B cell (primary cell): ENCODE results near the gene STEAP1B. TPM values are rescaled to one million over a fixed set of nuclear protein-coding genes. Genes with fewer than 3 reads are reported as not detected.
"Not testable (repeated sequence)": the region's sequence is repeated elsewhere in the genome, so short reads cannot be mapped to it uniquely, and the experiment has no call there.

Experiments
- ATAC-seq: fragments of 200-7000 bp; cut with Tn5 transposase; one replicate; pipeline ENCODE4 v1.10.0; 2021; ENCODE audit warnings: low read depth, mild to moderate bottlenecking, moderate number of reproducible peaks, moderate library complexity
- CTCF ChIA-PET: fragments of 350-600 bp; sonication (Branson Sonifier 250); formaldehyde crosslinking; loops from one replicate; lab custom pipeline; 2021; ENCODE audit warnings: antibody characterized with exemption, inconsistent platforms; lab: Charles Lee
- POLR2A ChIA-PET: fragments of 350-600 bp; sonication (Branson Sonifier 250); formaldehyde crosslinking; loops from one replicate; lab custom pipeline; 2021; ENCODE audit warnings: antibody characterized with exemption; lab: Charles Lee
- DNase-seq: peaks from one replicate; pipeline ENCODE4 v3.0.0; 2013
- H2AFZ ChIP-seq: 2 replicates; pipeline ENCODE4 v1.6.1; 2012; ENCODE audit warnings: mild to moderate bottlenecking, low read depth, low read length; ENCODE audit not compliant: insufficient read depth, poor library complexity, severe bottlenecking
- H3K27ac ChIP-seq, 2 donors: 1 replicate in 1 of 2; 2 replicates in 1 of 2; pipeline ENCODE4 v1.5.1; 2012 to 2013; ENCODE audit warnings: low read length in 2 of 2, mild to moderate bottlenecking in 2 of 2, moderate library complexity in 1 of 2
- H3K27me3 ChIP-seq, 4 experiments: fragments of 200-600 bp in 1 of 4; sonication (generic) in 1 of 4; replicated peaks in 1 of 4; 1 replicate in 2 of 4; 2 replicates in 2 of 4; pipeline versions ENCODE4 v1.6.1 to v1.7.0; 2013 to 2016; ENCODE audit warnings: low read length in 3 of 4, mild to moderate bottlenecking in 2 of 4, mixed read lengths in 1 of 4, moderate library complexity in 1 of 4; ENCODE audit not compliant: insufficient read depth in 4 of 4, control insufficient read depth in 3 of 4; ENCODE audit errors: control extremely low read depth in 1 of 4
- H3K36me3 ChIP-seq, 2 experiments: replicated peaks in 1 of 2; 1 replicate in 1 of 2; 2 replicates in 1 of 2; pipeline versions ENCODE4 v1.6.1 to v1.7.1; 2013; ENCODE audit warnings: low read length in 1 of 2; ENCODE audit not compliant: insufficient read depth in 2 of 2, control insufficient read depth in 1 of 2; ENCODE audit errors: control extremely low read depth in 1 of 2, extremely low read depth in 1 of 2
- H3K4me1 ChIP-seq, 2 donors: fragments of 200-600 bp in 1 of 2; sonication (generic) in 1 of 2; 1 replicate in 1 of 2; 2 replicates in 1 of 2; pipeline versions ENCODE4 v1.5.1 to v1.6.1; 2013 to 2017; ENCODE audit warnings: low read length in 2 of 2; ENCODE audit not compliant: control insufficient read depth in 2 of 2, insufficient read depth in 2 of 2
- H3K4me2 ChIP-seq: replicated peaks from 2 replicates; pipeline ENCODE3; 2012; ENCODE audit warnings: mild to moderate bottlenecking, low read depth, low read length; ENCODE audit not compliant: poor library complexity, severe bottlenecking
- H3K4me3 ChIP-seq, 5 experiments: fragments of 200-600 bp in 1 of 5; sonication (generic) in 1 of 5; 1 replicate in 3 of 5; 2 replicates in 2 of 5; pipeline versions ENCODE4 v1.5.1 to v1.7.0; 2011 to 2016; ENCODE audit warnings: low read length in 4 of 5, mild to moderate bottlenecking in 4 of 5, low read depth in 2 of 5, control low read depth in 1 of 5, moderate library complexity in 1 of 5; ENCODE audit not compliant: insufficient read depth in 1 of 5; ENCODE audit errors: control extremely low read depth in 1 of 5, extremely low read depth in 1 of 5
- H3K79me2 ChIP-seq: fragments of 200-600 bp; sonication (generic); one replicate; pipeline ENCODE4 v1.6.0; 2016; ENCODE audit warnings: low read length; ENCODE audit not compliant: control insufficient read depth, insufficient read depth
- H3K9ac ChIP-seq: fragments of 200-600 bp; sonication (generic); 2 replicates; pipeline ENCODE4 v1.6.1; 2017; ENCODE audit warnings: mild to moderate bottlenecking, low read length, moderate library complexity
- H3K9me3 ChIP-seq, 3 donors: one replicate each; pipeline versions ENCODE4 v1.6.1 to v1.7.1; 2013; ENCODE audit warnings: low read length in 2 of 3; ENCODE audit not compliant: control insufficient read depth in 2 of 3, insufficient read depth in 1 of 3; ENCODE audit errors: control extremely low read depth in 1 of 3
- H4K20me1 ChIP-seq: 2 replicates; pipeline ENCODE4 v1.6.0; 2012; ENCODE audit warnings: mild to moderate bottlenecking, low read length; ENCODE audit not compliant: insufficient read depth, control insufficient read depth, poor library complexity, severe bottlenecking
- H3K27ac Mint-ChIP-seq: one replicate; pipeline ENCODE4 v1.8.0; 2021; ENCODE audit warnings: mixed read lengths
- H3K27me3 Mint-ChIP-seq: one replicate; pipeline ENCODE4 v1.8.0; 2021; ENCODE audit warnings: mixed read lengths
- H3K4me1 Mint-ChIP-seq: one replicate; pipeline ENCODE4 v1.8.0; 2021; ENCODE audit warnings: mixed read lengths
- H3K4me3 Mint-ChIP-seq: one replicate; pipeline ENCODE4 v1.8.0; 2021; ENCODE audit warnings: mixed read lengths
- H3K9me3 Mint-ChIP-seq: one replicate; pipeline ENCODE4 v1.8.0; 2022; ENCODE audit warnings: mixed read lengths; ENCODE audit not compliant: insufficient read depth
- CTCF ChIP-seq: fragments of 200-600 bp; IDR thresholded peaks from one replicate; pipeline ENCODE4 v1.8.0; 2022; ENCODE audit warnings: antibody characterized with exemption, mild to moderate bottlenecking
- EZH2 ChIP-seq: IDR thresholded peaks from 2 replicates; pipeline ENCODE4 v1.6.1; 2012; ENCODE audit warnings: borderline replicate concordance, low read depth, mild to moderate bottlenecking, moderate library complexity, low read length; ENCODE audit not compliant: insufficient read depth, poor library complexity, severe bottlenecking
- WGBS: methylation state at CpG from one replicate; pipeline ENCODE4 v1.1.5; 2013; ENCODE audit warnings: missing lambda C conversion rate; ENCODE audit not compliant: insufficient coverage; 5-methylcytosine and 5-hydroxymethylcytosine counted together
- intact Hi-C: fragments of 100-400 bp; cut with micrococcal nuclease; formaldehyde crosslinking; loops from one replicate; pipeline ENCODE4 v1.10.0; 2022
- polyA plus RNA-seq: library from polyadenylated mRNA; depleted of rRNA; stranded (reverse); fragments of >200 nt; gene quantifications from 2 replicates; pipeline ENCODE4 v1.2.3, GENCODE V29; 2012
- total RNA-seq, 2 donors: library from RNA; stranded (reverse); fragments of 120-200 nt in 1 of 2; gene quantifications; 1 replicate in 1 of 2; 2 replicates in 1 of 2; pipeline versions ENCODE4 v1.2.3 to v1.2.4, GENCODE V29; 2013 to 2022

STEAP1B gene
- total and polyA plus RNA-seq, 2 donors (not counting 1 experiment from before 2014, with no cell fraction given): 8.8 to 24.7 TPM

GRCh38 chr7:22501336-22501735, 1.3 kb upstream of the STEAP1B start:
- H3K27me3 Mint-ChIP-seq, H3K4me3 Mint-ChIP-seq, H3K79me2 ChIP-seq, POLR2A ChIA-PET, H3K9ac ChIP-seq, H3K9me3 Mint-ChIP-seq, H3K4me1 ChIP-seq, H3K27me3 ChIP-seq, H2AFZ ChIP-seq, ATAC-seq, H3K9me3 ChIP-seq, H3K4me2 ChIP-seq, H4K20me1 ChIP-seq, H3K27ac ChIP-seq, H3K36me3 ChIP-seq, H3K27ac Mint-ChIP-seq, H3K4me1 Mint-ChIP-seq, H3K4me3 ChIP-seq: not testable (repeated sequence)
- intact Hi-C loops: loop anchor here (2.0 kb wide), 1 partner anchor 399 kb away; no protein-coding TSS in a partner anchor
- TF ChIP-seq CTCF: peak; percentile 58
- CTCF ChIA-PET: interaction anchor here (2.1 to 3.1 kb wide), 2 partner anchors 16 to 392 kb away, joined by 5 to 72 read pairs; no protein-coding TSS in a partner anchor
- no CpG with 5 or more reads among the region's 4 CpGs for WGBS
- peak; percentile 48 for DNase-seq

- H2AFZ ChIP-seq: no peak overlapping the region
- H3K9ac ChIP-seq: no peak overlapping the region
- WGBS: 93% methylated on average over 4 of the region's 5 CpGs
- Mint-ChIP-seq H3K27me3 (peaks cover 8% of the 10 kb centered on the region), H3K4me1 (peaks cover 6% of the 10 kb centered on the region), H3K9me3 (no peaks in the 10 kb centered on the region), H3K4me3 (no peak overlapping the region), H3K27ac (no peak overlapping the region)
- H3K4me3 ChIP-seq: no peak overlapping the region
- intact Hi-C loops: no loop called here
- CTCF ChIA-PET: interaction anchor here (0.8 kb wide), 1 partner anchor 415 kb away, joined by 3 read pairs; no protein-coding TSS in a partner anchor
- no peaks in the 10 kb centered on the region for H3K79me2 ChIP-seq
- no peaks in the 10 kb centered on the region for H3K9me3 ChIP-seq
- POLR2A ChIA-PET: no interaction called here
- no peak overlapping the region for H3K27ac ChIP-seq
- ATAC-seq (no peak), DNase-seq (no peak)
- no peak overlapping the region for H3K4me2 ChIP-seq
- H4K20me1 ChIP-seq: no peaks in the 10 kb centered on the region
- peaks cover 0 to 4% (median 2%) of the 10 kb centered on the region in 4 experiments for H3K27me3 ChIP-seq
- no peak for TF ChIP-seq CTCF
- TF ChIP-seq EZH2: no peak
- H3K36me3 ChIP-seq: no peaks in the 10 kb centered on the region
- peaks cover 0 to 6% of the 10 kb centered on the region in 2 donors for H3K4me1 ChIP-seq
These were observed 944 bp downstream of the STEAP1B start for GRCh38 chr7:22499044-22499443.

DNA sequence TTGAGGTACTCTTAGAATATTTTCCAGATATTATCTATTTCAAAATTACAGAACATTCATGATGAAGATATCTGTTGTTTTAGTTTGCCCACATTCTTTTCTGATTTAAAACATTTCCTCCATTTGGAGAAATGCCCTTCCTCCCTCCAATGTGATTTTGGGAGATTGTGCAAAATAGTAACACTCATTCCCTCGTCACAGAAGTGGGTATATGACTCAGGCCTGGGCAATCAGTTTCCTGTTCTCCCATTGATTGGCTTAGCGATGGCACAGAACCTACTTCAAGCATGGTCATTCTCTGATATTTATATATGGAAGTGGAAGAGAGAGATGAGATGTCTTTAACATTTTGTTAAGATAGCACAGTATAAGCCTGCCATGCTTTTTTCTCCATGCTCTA, 3.1 kb downstream of the STEAP1B start:
- H3K27me3 Mint-ChIP-seq, H3K79me2 ChIP-seq, H3K4me2 ChIP-seq, H3K27ac ChIP-seq, DNase-seq, H3K27ac Mint-ChIP-seq, POLR2A ChIA-PET, H3K4me3 ChIP-seq, H4K20me1 ChIP-seq, H3K27me3 ChIP-seq, H3K9me3 Mint-ChIP-seq, ATAC-seq, H3K4me3 Mint-ChIP-seq, H3K4me1 Mint-ChIP-seq, intact Hi-C loops, H3K36me3 ChIP-seq, H3K9me3 ChIP-seq, CTCF ChIA-PET, H3K4me1 ChIP-seq, H2AFZ ChIP-seq, H3K9ac ChIP-seq: not testable (repeated sequence)
- WGBS: no CpG with 5 or more reads among the region's 2 CpGs
